IgD-negative memory B cell (primary cell): ENCODE results near the gene FAH. TPM values are rescaled to one million over a fixed set of nuclear protein-coding genes. Genes with fewer than 3 reads are reported as not detected.

Experiments
- polyA plus RNA-seq: library from polyadenylated mRNA; unstranded; fragments of 300-500 nt; fragmentation: Illumina TruSeq; gene quantifications from one replicate; pipeline ENCODE4 v1.2.3, GENCODE V29; 2021

Gene FAH
- polyA plus RNA-seq, 1 donor from 2014 or later: 2.5 TPM

Other genes with a start within 250 kb of the FAH start
- gene BCL2A1, start 181.8 kb upstream of the FAH start, polyA plus RNA-seq: 75.8 TPM
- gene ZFAND6, start 93.3 kb upstream of the FAH start, polyA plus RNA-seq: 216 TPM
- gene CTXND1, start 99.2 kb downstream of the FAH start, polyA plus RNA-seq: 0.04 TPM